A673 (cell line): Measurements from ENCODE around the gene NRP2.

Source experiments
- EZH2 ChIP-seq: fragments of 200-600 bp; sonication (generic); IDR thresholded peaks from 2 replicates; pipeline ENCODE4 v1.6.1; 2017; ENCODE audit warnings: borderline replicate concordance, low read depth, mild to moderate bottlenecking, mixed read lengths, antibody characterized with exemption, low read length; ENCODE audit not compliant: poor library complexity, severe bottlenecking
- TF ChIP-seq, protein P1 (sequence below): fragments of 300-800, 200-600 bp; sonication (generic); conservative IDR thresholded peaks from 2 replicates; pipeline ENCODE4 v1.5.1; 2017; ENCODE audit warnings: low read depth, mild to moderate bottlenecking, antibody characterized with exemption, low read length, moderate library complexity, mixed read lengths

DNA sequence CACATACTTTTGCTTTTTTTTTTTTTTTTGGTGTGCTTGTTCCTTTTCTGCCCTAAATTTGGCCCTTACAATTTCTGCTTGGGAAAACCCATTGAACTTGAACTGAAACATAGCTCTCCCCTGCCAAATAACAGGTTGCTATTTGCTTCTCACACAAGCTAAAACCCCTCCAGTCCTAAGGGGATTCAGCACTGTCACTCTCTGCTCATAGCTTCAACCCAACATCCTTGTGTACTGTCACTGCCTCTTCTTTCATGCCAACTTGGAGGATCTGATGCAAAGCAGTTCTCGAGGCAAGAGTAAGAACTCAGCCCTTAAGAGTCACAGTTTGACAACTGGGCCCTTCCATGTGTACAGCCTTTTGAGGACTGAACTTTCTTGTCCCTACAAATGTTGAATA, 30.6 kb upstream of the NRP2 start:
- TF ChIP-seq, protein P1, sequence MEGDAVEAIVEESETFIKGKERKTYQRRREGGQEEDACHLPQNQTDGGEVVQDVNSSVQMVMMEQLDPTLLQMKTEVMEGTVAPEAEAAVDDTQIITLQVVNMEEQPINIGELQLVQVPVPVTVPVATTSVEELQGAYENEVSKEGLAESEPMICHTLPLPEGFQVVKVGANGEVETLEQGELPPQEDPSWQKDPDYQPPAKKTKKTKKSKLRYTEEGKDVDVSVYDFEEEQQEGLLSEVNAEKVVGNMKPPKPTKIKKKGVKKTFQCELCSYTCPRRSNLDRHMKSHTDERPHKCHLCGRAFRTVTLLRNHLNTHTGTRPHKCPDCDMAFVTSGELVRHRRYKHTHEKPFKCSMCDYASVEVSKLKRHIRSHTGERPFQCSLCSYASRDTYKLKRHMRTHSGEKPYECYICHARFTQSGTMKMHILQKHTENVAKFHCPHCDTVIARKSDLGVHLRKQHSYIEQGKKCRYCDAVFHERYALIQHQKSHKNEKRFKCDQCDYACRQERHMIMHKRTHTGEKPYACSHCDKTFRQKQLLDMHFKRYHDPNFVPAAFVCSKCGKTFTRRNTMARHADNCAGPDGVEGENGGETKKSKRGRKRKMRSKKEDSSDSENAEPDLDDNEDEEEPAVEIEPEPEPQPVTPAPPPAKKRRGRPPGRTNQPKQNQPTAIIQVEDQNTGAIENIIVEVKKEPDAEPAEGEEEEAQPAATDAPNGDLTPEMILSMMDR, result no peak
- no peak for TF ChIP-seq EZH2
